ENCODE data around the gene CRACR2A. TPM values are rescaled to one million over a fixed set of nuclear protein-coding genes. Genes with fewer than 3 reads are reported as not detected.

The CRACR2A gene, protein sequence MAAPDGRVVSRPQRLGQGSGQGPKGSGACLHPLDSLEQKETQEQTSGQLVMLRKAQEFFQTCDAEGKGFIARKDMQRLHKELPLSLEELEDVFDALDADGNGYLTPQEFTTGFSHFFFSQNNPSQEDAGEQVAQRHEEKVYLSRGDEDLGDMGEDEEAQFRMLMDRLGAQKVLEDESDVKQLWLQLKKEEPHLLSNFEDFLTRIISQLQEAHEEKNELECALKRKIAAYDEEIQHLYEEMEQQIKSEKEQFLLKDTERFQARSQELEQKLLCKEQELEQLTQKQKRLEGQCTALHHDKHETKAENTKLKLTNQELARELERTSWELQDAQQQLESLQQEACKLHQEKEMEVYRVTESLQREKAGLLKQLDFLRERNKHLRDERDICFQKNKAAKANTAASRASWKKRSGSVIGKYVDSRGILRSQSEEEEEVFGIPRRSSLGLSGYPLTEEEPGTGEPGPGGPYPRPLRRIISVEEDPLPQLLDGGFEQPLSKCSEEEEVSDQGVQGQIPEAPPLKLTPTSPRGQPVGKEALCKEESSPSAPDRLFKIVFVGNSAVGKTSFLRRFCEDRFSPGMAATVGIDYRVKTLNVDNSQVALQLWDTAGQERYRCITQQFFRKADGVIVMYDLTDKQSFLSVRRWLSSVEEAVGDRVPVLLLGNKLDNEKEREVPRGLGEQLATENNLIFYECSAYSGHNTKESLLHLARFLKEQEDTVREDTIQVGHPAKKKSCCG
- 28.2 and 29.8 TPM in 2 replicates for total RNA-seq (2014; rRNA removed; shearing (Covaris generic))
- total RNA-seq (2022): 31.0 and 31.1 TPM in 2 replicates
- percentile 74 among the genes with signal in this experiment for Bru-seq, nascent RNA
- percentile 64 among the genes with signal in this experiment for BruChase-seq, experiment 1, labeled RNA remaining after a 6-hour chase
- percentile 63 among the genes with signal in this experiment for BruChase-seq, experiment 2, labeled RNA remaining after a 2-hour chase
- long read RNA-seq, partial matches to known transcripts: 2 of 17 reads
- long read RNA-seq, other reads (novel, unspliced or antisense): 15 of 17 reads

DNA sequence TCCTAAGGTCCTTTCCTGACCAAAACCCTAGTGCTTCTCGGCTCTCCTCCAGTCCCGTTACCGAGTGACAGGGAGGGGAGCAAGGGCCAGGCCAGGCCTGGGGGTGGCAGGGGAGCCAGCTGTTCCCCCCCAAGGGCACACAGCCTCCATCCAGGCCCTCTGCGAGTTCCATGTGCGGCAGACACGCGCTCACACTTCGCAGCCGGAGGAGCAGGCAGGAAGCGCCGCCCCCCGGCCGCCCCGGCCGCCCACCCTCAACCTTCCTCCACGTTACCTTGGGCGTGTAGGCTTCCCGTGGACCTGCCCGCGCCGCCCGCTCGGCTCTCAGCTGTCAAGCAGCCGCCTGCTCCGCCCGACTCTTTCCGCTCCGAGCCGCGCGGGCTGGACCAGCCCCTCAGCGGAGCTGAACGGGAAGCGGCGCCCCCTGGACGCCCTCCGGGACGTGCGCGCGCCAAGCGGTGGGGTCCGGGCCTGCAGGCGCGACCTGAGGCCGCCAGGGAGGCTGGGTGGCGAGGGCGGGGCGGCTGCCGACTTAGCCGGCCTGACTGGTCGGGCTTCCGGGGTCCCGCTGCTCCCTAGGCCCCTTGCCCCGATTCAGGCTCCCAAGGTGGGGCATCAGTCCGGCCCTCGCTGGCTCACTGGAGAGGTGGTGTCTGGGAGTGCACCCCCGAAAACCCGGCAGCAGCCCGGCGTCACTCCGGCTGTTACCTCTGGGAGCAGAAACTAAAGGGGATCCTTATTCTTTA is at the start of gene CRACR2A:
CRACR2A (minus strand) TSS at position 369 of the 746 bp plus-strand sequence. CDS start 56,110 bp downstream, outside the sequence.
- Histone ChIP-seq H3K9me2 (ENCODE audit: insufficient read depth, low read length) (no peaks in the 10 kb centered on the region), H2AFZ (ENCODE audit: low read length) (peak within 1 kb of the TSS; percentile 87), H4K20me1 (ENCODE audit: insufficient read depth, low read length) (no peaks in the 10 kb centered on the region), H3K79me2 (ENCODE audit: insufficient read depth, low read depth, low read length) (peaks cover 13% of the 10 kb centered on the region; the same call in 1 of the 2 replicates), H3K4me1 (ENCODE audit: insufficient read depth, low read length, poor library complexity, severe bottlenecking) (peaks cover 26% of the 10 kb centered on the region), H3K4me3 (ENCODE audit: low read depth, low read length, poor library complexity, severe bottlenecking) (peak within 1 kb of the TSS; percentile 83), H3K9me3 (ENCODE audit: low read length) (no peaks in the 10 kb centered on the region), H3K4me2 (ENCODE audit: low read length) (peak within 1 kb of the TSS; percentile 87), H3K27ac (ENCODE audit: low read depth, low read length, poor library complexity, severe bottlenecking) (peak within 1 kb of the TSS; percentile 80), H3K36me3 (ENCODE audit: insufficient read depth, low read length) (peaks cover 5% of the 10 kb centered on the region; the same call in 1 of the 2 replicates)
- BruUV-seq (replicated peaks): no TSS peak
- CTCF ChIA-PET (ENCODE audit: unreplicated experiment): no interaction called here
- peak; percentile 92 for DNase-seq (ENCODE audit: low spot score)
- TF ChIP-seq EZH2phosphoT487 (IDR thresholded peaks at IDR 0.05; ENCODE audit: borderline replicate concordance, low read depth, low read length) (no peak), CTCF (conservative IDR thresholded peaks at IDR 0.05; ENCODE audit: low read length) (peak; percentile 75)
- POLR2A ChIA-PET: interaction anchor here (0.5 to 1.3 kb wide), 2 partner anchors 22 to 576 kb away, joined by 3 read pairs; no protein-coding TSS in a partner anchor
- intact Hi-C loops (cut with micrococcal nuclease; ENCODE audit: unreplicated experiment): no loop called here

- TF ChIP-seq CTCF (conservative IDR thresholded peaks at IDR 0.05; ENCODE audit: low read length) (no peak), EZH2phosphoT487 (IDR thresholded peaks at IDR 0.05; ENCODE audit: borderline replicate concordance, low read depth, low read length) (no peak)
- Histone ChIP-seq H3K9me3 (ENCODE audit: low read length) (no peaks in the 10 kb centered on the region), H3K36me3 (ENCODE audit: insufficient read depth, low read length) (no peaks in the 10 kb centered on the region), H3K9me2 (ENCODE audit: insufficient read depth, low read length) (no peaks in the 10 kb centered on the region), H3K79me2 (ENCODE audit: insufficient read depth, low read depth, low read length) (no peaks in the 10 kb centered on the region), H3K27ac (ENCODE audit: low read depth, low read length, poor library complexity, severe bottlenecking) (no peak overlapping the region), H4K20me1 (ENCODE audit: insufficient read depth, low read length) (no peaks in the 10 kb centered on the region), H2AFZ (ENCODE audit: low read length) (no peak overlapping the region), H3K4me1 (ENCODE audit: insufficient read depth, low read length, poor library complexity, severe bottlenecking) (no peaks in the 10 kb centered on the region), H3K4me2 (ENCODE audit: low read length) (no peak overlapping the region), H3K4me3 (ENCODE audit: low read depth, low read length, poor library complexity, severe bottlenecking) (no peak overlapping the region)
- intact Hi-C loops (cut with micrococcal nuclease; ENCODE audit: unreplicated experiment): no loop called here
- no TSS peak for BruUV-seq (replicated peaks)
- POLR2A ChIA-PET: no interaction called here
- no peak for DNase-seq (ENCODE audit: low spot score)
- CTCF ChIA-PET (ENCODE audit: unreplicated experiment): no interaction called here
Measured at GRCh38 chr12:3797531-3798048, 44.7 kb upstream of the CRACR2A start.
